SK-N-SH (cell line): ENCODE results near the gene TMEM163. TPM values are rescaled to one million over a fixed set of nuclear protein-coding genes. Genes with fewer than 3 reads are reported as not detected.
A peak's percentile ranks its signal among the peaks of the same experiment; 100 is the strongest.

Experiments
- CTCF ChIA-PET: fragments of 300-600, 350-600 bp; formaldehyde crosslinking; extraction: SDS; loops from one replicate; lab custom pipeline; 2021; lab: Yijun Ruan, JAX
- POLR2A ChIA-PET: fragments of 350-600 bp; sonication (Branson Sonifier 250); formaldehyde crosslinking; extraction: SDS; loops from one replicate; lab custom pipeline; 2020; ENCODE audit warnings: antibody characterized with exemption, inconsistent platforms; lab: Yijun Ruan, JAX
- DNase-seq: peaks from one replicate; pipeline ENCODE4 v3.0.0; 2012
- H2AFZ ChIP-seq: fragments of 200-600 bp; sonication (generic); 2 replicates; pipeline ENCODE4 v1.8.1; 2016; ENCODE audit warnings: antibody characterized with exemption, mild to moderate bottlenecking, low read depth
- H3F3A ChIP-seq: fragments of 200-600 bp; sonication (generic); replicated peaks from 2 replicates; pipeline ENCODE3; 2016; ENCODE audit warnings: antibody characterized with exemption, mild to moderate bottlenecking; ENCODE audit not compliant: insufficient read depth
- H3K27ac ChIP-seq, 2 experiments: fragments of 200-500 bp in 1 of 2; fragments of 200-600 bp in 1 of 2; sonication (Bioruptor generic) in 1 of 2; sonication (generic), shearing (Covaris generic) in 1 of 2; 2 replicates each; pipeline versions ENCODE4 v1.5.1 to v1.6.1; 2014 to 2016; ENCODE audit warnings: low read depth in 2 of 2, inconsistent platforms in 1 of 2, low read length in 1 of 2, mild to moderate bottlenecking in 1 of 2, mixed read lengths in 1 of 2
- H3K27me3 ChIP-seq: fragments of 200-600 bp; sonication (generic), shearing (Covaris generic); 2 replicates; pipeline ENCODE4 v1.6.1; 2016; ENCODE audit warnings: mixed run types; ENCODE audit not compliant: insufficient read depth
- H3K36me3 ChIP-seq, 2 experiments: fragments of 200-500 bp in 1 of 2; fragments of 200-600 bp in 1 of 2; sonication (Bioruptor generic) in 1 of 2; sonication (generic) in 1 of 2; replicated peaks in 1 of 2; 2 replicates each; pipeline versions ENCODE3 to v1.5.1; 2014 to 2016; ENCODE audit warnings: low read length in 1 of 2, mild to moderate bottlenecking in 1 of 2; ENCODE audit not compliant: insufficient read depth in 2 of 2, control insufficient read depth in 1 of 2
- H3K4me1 ChIP-seq, 2 experiments: fragments of 200-500 bp in 1 of 2; fragments of 200-600 bp in 1 of 2; sonication (Bioruptor generic) in 1 of 2; sonication (generic), shearing (Covaris generic) in 1 of 2; 2 replicates each; pipeline versions ENCODE4 v1.5.1 to v1.6.1; 2014 to 2016; ENCODE audit warnings: low read depth in 1 of 2, low read length in 1 of 2, mixed run types in 1 of 2; ENCODE audit not compliant: insufficient read depth in 2 of 2, control insufficient read depth in 1 of 2
- H3K4me2 ChIP-seq: fragments of 200-600 bp; sonication (generic), shearing (Covaris generic); 2 replicates; pipeline ENCODE4 v1.6.1; 2017; ENCODE audit warnings: mixed run types
- H3K4me3 ChIP-seq, 2 experiments: fragments of 200-500 bp in 1 of 2; fragments of 200-600 bp in 1 of 2; sonication (Bioruptor generic) in 1 of 2; sonication (generic), shearing (Covaris generic) in 1 of 2; 2 replicates each; pipeline versions ENCODE4 v1.5.1 to v1.8.1; 2014 to 2016; ENCODE audit warnings: low read depth in 2 of 2, inconsistent platforms in 1 of 2, low read length in 1 of 2, mild to moderate bottlenecking in 1 of 2, mixed read lengths in 1 of 2, moderate library complexity in 1 of 2
- H3K79me2 ChIP-seq: fragments of 200-600 bp; sonication (generic); 2 replicates; pipeline ENCODE4 v1.8.1; 2017; ENCODE audit warnings: mild to moderate bottlenecking; ENCODE audit not compliant: insufficient read depth
- H3K9ac ChIP-seq: fragments of 200-600 bp; sonication (generic); 2 replicates; pipeline ENCODE4 v1.6.1; 2017; ENCODE audit warnings: mixed run types
- H3K9me2 ChIP-seq: fragments of 200-600 bp; sonication (generic); 2 replicates; pipeline ENCODE4 v1.6.1; 2017; ENCODE audit warnings: mixed run types
- H3K9me3 ChIP-seq: fragments of 200-600 bp; sonication (generic); 2 replicates; pipeline ENCODE4 v1.6.1; 2017; ENCODE audit warnings: mixed run types, mild to moderate bottlenecking, moderate library complexity
- H4K20me1 ChIP-seq: fragments of 200-600 bp; sonication (generic); 2 replicates; pipeline ENCODE4 v1.6.1; 2017; ENCODE audit warnings: mild to moderate bottlenecking, mixed run types; ENCODE audit not compliant: insufficient read depth
- CHD2 ChIP-seq: fragments of 150-350 bp; IDR thresholded peaks from 2 replicates; pipeline ENCODE4 v1.6.1; 2018; ENCODE audit warnings: low read length; ENCODE audit not compliant: partially characterized antibody
- CTCF ChIP-seq: fragments of 200-600 bp; sonication (generic); IDR thresholded peaks from 2 replicates; pipeline ENCODE4 v1.6.1; 2017; ENCODE audit warnings: antibody characterized with exemption, mild to moderate bottlenecking, moderate library complexity
- ELF1 ChIP-seq: IDR thresholded peaks from 2 replicates; pipeline ENCODE4 v1.4.0; 2012
- EZH2phosphoT487 ChIP-seq: fragments of 200-600 bp; sonication (generic); IDR thresholded peaks from 2 replicates; pipeline ENCODE4 v1.6.1; 2017; ENCODE audit warnings: low read depth, mixed run types, mild to moderate bottlenecking, antibody characterized with exemption, moderate library complexity, borderline replicate concordance
- FOSL2 ChIP-seq: IDR thresholded peaks from 2 replicates; pipeline ENCODE4 v1.4.0; 2012; ENCODE audit warnings: low read depth, mild to moderate bottlenecking, moderate library complexity, borderline replicate concordance
- FOXJ3 ChIP-seq: sonication (generic); formaldehyde crosslinking; IDR thresholded peaks from 2 replicates; pipeline ENCODE4 v1.5.1; 2020; ENCODE audit warnings: mild to moderate bottlenecking, missing genetic modification reagents
- FOXM1 ChIP-seq: IDR thresholded peaks from 2 replicates; pipeline ENCODE4 v1.4.0; 2012; ENCODE audit warnings: low read depth, mild to moderate bottlenecking
- GABPA ChIP-seq: IDR thresholded peaks from 2 replicates; pipeline ENCODE4 v1.4.0; 2012; ENCODE audit warnings: low read depth, mild to moderate bottlenecking
- IRF3 ChIP-seq: fragments of 150-350 bp; IDR thresholded peaks from 2 replicates; pipeline ENCODE4 v1.6.1; 2016; ENCODE audit warnings: mild to moderate bottlenecking, low read depth, low read length
- JUND ChIP-seq: IDR thresholded peaks from 2 replicates; pipeline ENCODE4 v1.4.0; 2012
- MEF2A ChIP-seq: IDR thresholded peaks from 2 replicates; pipeline ENCODE4 v1.4.0; 2012; ENCODE audit warnings: low read depth, borderline replicate concordance
- POLR2AphosphoS5 ChIP-seq: IDR thresholded peaks from 2 replicates; pipeline ENCODE4 v1.6.1; 2012; ENCODE audit warnings: low read depth, low read length
- RAD21 ChIP-seq: IDR thresholded peaks from 2 replicates; pipeline ENCODE4 v1.6.1; 2012; ENCODE audit warnings: mild to moderate bottlenecking, low read length
- RCOR1 ChIP-seq: fragments of 150-350 bp; IDR thresholded peaks from 2 replicates; pipeline ENCODE4 v1.6.1; 2017; ENCODE audit warnings: antibody characterized with exemption, low read length
- REST ChIP-seq: IDR thresholded peaks from 2 replicates; pipeline ENCODE4 v1.6.1; 2012; ENCODE audit warnings: mild to moderate bottlenecking, low read depth, low read length, moderate library complexity
- RFX5 ChIP-seq: IDR thresholded peaks from 2 replicates; pipeline ENCODE4 v1.6.1; 2012; ENCODE audit warnings: mild to moderate bottlenecking, improper control_type of control experiment, low read length
- RXRA ChIP-seq: IDR thresholded peaks from 2 replicates; pipeline ENCODE4 v1.4.0; 2012; ENCODE audit warnings: low read depth, mild to moderate bottlenecking, borderline replicate concordance
- TEAD4 ChIP-seq: IDR thresholded peaks from 2 replicates; pipeline ENCODE4 v1.4.0; 2012; ENCODE audit warnings: mild to moderate bottlenecking, borderline replicate concordance; ENCODE audit not compliant: insufficient read depth
- ZBTB33 ChIP-seq: IDR thresholded peaks from 2 replicates; pipeline ENCODE4 v1.4.0; 2012; ENCODE audit warnings: low read depth, borderline replicate concordance
- WGBS: methylation state at CpG from one replicate; pipeline ENCODE4 v1.1.6; 2017; ENCODE audit warnings: low lambda C conversion rate; 5-methylcytosine and 5-hydroxymethylcytosine counted together
- polyA plus RNA-seq, 3 experiments: library from polyadenylated mRNA; depleted of rRNA; stranded (reverse); fragments of >200 nt; gene quantifications; 2 replicates each; pipeline ENCODE4 v1.2.3, GENCODE V29; 2012

The TMEM163 gene
- polyA plus RNA-seq, 1 of the 3 experiments (the other 2 are of a cell fraction), result not detected

GRCh38 chr2:134722728-134723127, 3.9 kb upstream of the TMEM163 start:
- no peak overlapping the region for H2AFZ ChIP-seq
- TF ChIP-seq MEF2A (no peak), REST (no peak), FOSL2 (no peak), GABPA (no peak), CTCF (no peak), FOXM1 (no peak), JUND (no peak), ELF1 (no peak), CHD2 (no peak), TEAD4 (no peak), RAD21 (no peak), RFX5 (no peak), POLR2AphosphoS5 (no peak), ZBTB33 (no peak), EZH2phosphoT487 (no peak), FOXJ3 (no peak), RXRA (no peak), RCOR1 (no peak), IRF3 (no peak)
- CTCF ChIA-PET, result interaction anchor here (3.0 kb wide), 1 partner anchor 262 kb away, joined by 7 read pairs; no protein-coding TSS in a partner anchor
- no peak overlapping the region for H3K27ac ChIP-seq
- H3K4me1 ChIP-seq, result peaks cover 0 to 4% of the 10 kb centered on the region in 2 experiments; a peak in 1 of 4 replicates
- peak; percentile 36 for DNase-seq
- H3K79me2 ChIP-seq, result no peaks in the 10 kb centered on the region
- no peak overlapping the region for H3K4me3 ChIP-seq
- peaks cover 19% of the 10 kb centered on the region; the same call in 1 of the 2 replicates for H3K27me3 ChIP-seq
- H3K4me2 ChIP-seq, result no peak overlapping the region
- 33% methylated on average over 6 of the region's 6 CpGs for WGBS
- no peaks in the 10 kb centered on the region for H3K9me2 ChIP-seq
- H3F3A ChIP-seq, result no peaks in the 10 kb centered on the region
- no peaks in the 10 kb centered on the region for H3K36me3 ChIP-seq
- H4K20me1 ChIP-seq, result no peaks in the 10 kb centered on the region
- no peak overlapping the region for H3K9ac ChIP-seq
- H3K9me3 ChIP-seq, result no peaks in the 10 kb centered on the region
- POLR2A ChIA-PET, result no interaction called here
